GM04503 (cell line): Measurements from ENCODE around the gene MRM1.

Source experiments
- DNase-seq: peaks from one replicate; pipeline ENCODE4 v3.0.0-alpha.2; 2012; ENCODE audit warnings: low read depth

Gene MRM1, protein sequence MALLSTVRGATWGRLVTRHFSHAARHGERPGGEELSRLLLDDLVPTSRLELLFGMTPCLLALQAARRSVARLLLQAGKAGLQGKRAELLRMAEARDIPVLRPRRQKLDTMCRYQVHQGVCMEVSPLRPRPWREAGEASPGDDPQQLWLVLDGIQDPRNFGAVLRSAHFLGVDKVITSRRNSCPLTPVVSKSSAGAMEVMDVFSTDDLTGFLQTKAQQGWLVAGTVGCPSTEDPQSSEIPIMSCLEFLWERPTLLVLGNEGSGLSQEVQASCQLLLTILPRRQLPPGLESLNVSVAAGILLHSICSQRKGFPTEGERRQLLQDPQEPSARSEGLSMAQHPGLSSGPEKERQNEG

DNA sequence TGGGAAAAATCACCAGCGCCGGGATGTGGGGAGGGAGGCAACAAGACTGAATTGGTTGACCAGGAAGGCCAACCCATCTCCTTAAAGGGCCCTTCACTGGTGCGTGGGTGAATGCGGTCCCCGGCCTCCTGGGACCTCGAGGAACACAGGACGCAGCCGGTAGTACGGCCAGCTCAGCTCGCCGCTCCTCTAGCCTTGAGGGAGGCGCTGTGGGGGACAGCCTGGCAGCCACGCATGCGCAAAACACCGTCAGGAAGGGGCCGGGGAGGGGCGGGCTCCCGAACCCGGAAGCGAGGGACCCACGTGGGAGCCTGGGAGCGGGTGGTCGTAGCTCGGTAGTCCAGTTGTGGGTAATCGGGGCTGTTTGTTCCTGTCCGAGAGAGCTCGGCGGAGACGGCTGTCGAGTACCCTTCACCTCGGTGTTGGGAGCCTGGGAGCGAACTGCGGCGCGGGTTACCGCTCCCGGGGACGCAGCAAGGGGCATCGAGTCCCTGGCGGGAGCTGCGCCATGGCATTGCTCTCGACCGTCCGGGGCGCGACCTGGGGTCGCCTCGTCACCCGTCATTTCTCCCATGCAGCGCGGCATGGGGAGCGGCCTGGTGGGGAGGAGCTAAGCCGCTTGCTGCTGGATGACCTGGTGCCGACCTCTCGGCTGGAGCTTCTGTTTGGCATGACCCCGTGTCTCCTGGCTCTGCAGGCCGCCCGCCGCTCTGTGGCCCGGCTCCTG is at the start of gene MRM1:
Gene MRM1 (plus strand): TSS at position 281 of the 727 bp plus-strand sequence. CDS start 228 bp downstream, at position 509.
- DNase-seq, result peak; percentile 52

DNA sequence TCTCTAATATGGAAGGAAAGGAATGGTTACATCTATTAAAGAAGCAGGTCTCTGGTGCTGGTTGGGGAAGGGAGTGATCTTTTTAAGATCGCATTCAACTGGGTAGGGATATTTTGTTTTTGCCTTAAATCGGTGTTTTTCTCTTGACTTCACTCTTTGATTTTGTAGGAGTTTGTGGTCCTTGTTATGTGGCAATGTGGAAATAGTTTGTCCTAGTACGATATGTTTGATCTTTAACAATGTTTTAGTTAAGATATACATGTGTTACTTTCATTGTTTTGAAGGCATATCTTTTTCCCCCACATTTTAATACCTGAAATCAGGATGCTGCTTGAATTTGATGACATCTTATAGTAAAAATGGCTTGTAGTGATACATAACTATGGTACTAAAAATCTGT is 47.9 kb upstream of the MRM1 start:
- no peak for DNase-seq

DNA sequence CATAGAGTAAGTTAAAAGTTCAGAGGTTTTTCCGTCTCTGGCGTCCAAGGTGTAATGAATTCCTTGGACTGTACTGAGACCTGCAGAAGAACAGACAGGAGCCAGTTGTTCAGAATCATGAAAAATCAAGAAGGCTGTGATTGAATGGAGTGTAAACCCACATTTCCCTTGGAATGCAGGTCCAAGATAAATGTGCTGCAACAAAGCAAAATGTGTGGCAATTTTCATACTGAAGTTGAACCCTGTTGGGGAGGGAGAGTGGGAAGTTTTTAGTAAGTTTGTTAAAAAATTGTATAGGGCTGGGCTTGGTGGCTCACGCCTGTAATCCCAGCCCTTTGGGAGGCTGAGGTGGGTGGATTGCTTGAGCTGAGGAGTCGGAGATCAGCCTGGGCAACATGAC is 35.3 kb upstream of the MRM1 start:
- no peak for DNase-seq

DNA sequence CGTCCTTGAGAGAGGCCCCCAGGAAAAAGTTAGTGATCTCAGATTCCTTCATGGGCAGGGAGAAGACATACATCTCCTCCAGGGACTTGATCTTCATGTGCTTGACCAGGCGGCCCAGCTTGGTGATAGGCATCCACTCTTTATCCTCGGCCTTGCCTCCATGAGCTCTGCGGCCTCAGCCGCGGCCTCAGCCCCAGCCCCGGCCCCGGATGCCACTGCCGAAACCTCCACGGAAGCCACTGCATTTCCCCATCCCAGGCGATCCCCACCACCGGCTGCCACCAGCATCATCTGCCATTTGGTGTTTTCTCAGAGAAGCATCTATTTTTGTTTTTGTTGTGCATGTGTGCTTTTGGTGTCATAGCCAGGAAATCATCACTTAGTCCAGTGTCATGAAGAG is 26.4 kb upstream of the MRM1 start:
- DNase-seq, result no peak

DNA sequence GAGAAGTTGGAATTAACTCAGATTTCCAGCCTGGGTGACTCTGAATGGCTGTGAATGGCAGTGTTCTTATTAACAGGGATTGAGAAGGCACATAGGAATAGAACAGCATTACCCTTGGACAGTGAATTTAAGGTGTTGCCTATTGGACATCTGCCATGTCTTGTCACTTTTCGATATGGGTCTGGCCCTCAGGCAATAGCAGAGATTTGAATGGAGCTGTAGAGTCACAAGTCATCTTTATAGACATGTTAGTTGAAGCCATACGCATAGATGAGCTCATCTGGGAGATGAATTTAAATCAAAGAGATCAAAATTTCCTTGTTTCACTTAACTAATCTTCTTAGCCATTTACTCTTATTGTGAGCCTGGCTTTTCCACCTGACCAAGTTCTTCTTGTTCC is 24.6 kb upstream of the MRM1 start:
- no peak for DNase-seq

DNA sequence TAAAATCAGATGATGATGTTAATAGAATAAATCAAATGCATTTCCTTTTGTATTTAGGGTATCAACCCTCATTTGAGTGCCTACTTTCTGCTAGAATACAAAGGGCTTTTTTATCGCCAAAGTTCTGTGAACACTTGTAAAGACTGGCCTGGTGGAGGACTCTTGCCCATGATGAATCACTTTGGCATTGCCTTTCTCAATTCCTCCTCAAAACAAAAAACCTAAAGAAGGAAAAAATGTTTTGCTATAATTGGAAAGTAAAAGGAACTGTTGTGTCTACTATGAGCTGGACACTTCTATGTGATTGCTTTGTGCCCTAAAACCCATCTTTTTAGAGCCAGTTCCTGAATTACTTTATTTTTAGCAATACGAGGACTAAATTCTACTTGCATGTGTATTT is 22.7 kb upstream of the MRM1 start:
- DNase-seq, result peak; percentile 11

DNA sequence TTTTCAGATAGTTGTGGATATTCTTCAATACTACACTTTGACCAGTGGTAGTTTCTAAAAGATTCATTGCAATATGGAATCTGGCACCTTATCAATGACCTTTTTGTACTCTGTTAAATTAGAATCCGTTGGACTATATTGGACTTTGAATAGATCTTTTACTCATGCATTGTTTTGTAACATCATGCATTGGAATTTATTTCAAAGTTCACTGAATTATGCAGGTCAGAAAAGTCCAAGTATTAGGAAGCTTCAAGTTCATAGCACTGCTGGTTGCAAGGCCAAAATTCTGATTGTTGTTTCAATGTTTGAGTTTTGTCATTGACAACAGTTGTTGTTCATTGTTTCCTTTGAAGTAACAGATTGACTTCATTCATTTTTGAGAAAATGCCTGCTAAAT is 17.6 kb upstream of the MRM1 start:
- no peak for DNase-seq

DNA sequence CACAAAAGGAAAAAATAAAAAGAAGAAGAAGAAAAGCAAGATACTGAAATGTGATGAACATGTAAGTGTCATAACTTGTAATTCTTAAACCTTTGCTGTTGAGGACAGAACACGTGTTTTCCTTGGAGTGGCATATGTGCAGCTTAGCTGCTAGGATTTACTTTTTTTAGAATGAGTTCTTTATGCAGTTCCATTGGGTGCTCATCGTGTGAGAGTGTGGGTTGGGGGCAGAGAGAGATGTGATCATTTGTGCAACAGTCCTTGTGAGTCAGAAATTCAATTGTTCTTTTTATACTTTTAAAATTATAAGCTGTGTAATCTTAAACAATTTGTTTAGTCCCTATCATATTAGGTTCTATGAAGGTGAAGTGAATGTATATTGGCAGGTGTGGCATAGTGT is 15.2 kb upstream of the MRM1 start:
- DNase-seq, result no peak

DNA sequence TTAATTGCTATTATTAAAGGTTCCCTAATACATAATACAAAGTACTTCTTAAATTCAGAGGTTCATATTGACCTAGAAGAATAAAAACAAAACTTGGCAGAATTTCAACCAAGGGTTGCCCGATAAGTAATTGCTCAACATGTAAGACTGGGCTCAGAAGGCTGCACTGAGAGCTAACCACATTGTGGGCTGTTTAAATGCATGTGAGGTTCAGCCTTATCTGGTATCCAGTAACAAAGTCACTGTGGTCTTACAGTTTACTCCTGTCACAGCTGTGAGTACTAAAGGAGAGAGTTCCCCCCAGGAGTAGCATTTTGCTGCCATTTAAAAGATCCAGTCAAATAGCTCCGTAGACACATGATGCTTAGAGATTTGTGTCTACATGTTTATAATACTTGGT is 11.3 kb upstream of the MRM1 start:
- no peak for DNase-seq

DNA sequence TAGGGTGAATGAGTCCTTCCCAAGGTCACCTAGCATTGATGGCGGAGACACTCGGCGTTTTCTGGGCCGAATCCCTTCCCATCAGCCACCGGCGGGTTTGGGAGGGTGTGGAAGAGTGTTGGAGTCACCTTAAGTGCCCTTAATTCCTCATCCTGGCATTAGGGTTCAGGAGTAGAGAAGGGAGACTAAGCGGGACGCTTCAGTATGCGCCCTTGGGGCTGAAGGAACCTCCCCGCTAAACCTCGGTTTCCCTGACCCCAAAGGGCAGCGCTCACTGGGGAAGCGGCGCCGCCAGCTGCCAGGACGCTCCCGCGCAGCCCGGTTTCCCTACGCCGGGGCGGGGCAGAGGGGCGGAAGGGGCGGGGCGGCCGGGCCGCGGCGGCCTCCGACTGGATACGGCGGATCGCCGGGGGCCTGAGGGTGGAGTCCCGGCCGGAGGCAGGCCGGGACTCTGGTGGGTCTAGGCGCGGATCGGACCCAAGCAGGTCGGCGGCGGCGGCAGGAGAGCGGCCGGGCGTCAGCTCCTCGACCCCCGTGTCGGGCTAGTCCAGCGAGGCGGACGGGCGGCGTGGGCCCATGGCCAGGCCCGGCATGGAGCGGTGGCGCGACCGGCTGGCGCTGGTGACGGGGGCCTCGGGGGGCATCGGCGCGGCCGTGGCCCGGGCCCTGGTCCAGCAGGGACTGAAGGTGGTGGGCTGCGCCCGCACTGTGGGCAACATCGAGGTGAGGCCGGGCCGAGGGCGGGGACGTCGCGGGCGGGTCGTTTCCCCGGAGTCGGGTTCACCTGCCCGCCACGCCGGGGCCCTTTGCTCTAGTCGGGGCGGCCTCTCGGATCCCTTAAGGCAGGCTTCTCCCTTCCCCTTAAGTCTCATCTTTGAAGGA is 9.7 kb upstream of the MRM1 start, which contains the start of gene DHRS11:
Gene DHRS11 (plus strand): TSS at position 446 of the 882 bp plus-strand sequence. CDS start 131 bp downstream, at position 577.
- DNase-seq, result no peak

DNA sequence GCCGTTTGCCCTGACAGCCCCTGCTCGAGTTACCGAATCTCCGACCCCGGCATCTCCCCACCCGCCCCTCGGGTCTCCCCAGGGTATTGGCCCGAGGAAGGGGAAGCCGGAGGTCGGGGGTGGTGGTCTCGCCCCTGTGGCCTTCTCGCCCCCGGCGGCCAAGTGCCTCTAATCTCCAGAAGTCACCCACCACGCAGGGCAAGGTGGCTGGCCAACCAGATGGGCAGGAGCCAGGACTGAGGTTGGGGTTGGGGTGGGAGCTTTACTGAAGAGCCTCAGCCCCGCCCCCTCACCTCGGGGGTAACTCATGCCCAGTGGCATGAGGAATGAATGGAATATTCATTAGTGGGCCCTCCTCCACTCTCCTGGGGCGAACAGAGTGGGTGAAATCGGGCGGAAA is 9.1 kb upstream of the MRM1 start:
- no peak for DNase-seq

DNA sequence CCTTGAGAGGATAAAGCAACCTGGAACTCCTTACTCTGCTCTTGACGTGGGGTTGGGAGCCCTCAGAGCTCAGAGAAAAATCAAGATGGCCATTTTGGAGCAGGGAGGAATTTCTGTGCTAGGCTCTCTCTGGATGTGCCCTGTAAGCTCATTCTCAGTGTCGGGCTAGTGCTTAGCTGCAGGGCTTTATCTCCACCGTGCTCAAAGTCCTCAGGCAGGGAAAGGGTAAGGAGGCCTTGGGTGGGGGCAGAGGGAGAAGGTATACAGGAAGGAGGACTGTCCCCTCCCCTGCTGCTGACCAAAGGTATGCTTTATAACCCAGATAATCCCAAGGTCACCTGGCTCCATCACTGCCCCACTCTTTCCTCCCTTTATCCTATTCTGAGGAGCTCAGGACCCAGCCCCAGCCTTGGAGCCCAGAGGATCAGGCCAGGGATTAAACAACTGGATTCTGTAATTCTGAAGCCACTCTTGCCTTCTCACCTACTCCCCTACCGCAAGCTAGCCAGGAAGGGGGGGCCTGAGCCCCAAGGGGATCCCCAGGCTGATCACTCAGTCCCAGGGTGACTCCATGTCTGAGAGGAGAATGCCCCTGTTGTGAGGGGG is 8.6 kb upstream of the MRM1 start:
- no peak for DNase-seq

DNA sequence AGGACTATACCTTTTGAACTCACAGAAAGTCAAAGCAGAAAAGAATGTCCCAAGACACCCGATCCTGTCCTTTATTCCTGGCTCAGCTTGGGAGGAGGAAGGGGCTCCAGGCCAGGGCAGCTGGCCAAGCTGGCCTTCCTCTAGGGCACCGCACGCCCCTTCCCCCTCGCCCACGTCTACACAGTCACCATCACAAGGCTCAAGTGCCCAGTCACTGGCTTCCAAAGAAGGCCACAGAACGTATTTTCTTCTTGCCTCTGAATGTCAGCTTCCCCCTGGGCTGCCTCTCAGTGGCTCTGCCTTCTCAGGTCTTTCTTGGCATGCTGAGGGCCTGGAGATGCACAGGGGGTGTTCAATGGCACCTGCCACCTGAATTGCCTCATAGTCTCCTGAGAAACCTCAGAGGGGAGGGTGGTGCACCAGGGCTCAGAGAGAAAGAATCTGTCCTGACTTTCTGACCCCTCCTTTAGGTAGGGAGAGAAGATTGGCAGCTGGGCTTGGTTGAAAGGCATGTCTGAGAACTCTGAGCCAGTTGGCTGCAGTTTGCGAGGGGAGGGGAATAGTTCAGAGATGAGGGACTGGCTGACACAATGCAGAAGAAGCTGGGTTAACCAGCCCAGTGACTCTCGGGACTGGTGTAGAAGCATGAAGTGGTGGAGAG is 7.6 kb upstream of the MRM1 start:
- DNase-seq, result no peak

DNA sequence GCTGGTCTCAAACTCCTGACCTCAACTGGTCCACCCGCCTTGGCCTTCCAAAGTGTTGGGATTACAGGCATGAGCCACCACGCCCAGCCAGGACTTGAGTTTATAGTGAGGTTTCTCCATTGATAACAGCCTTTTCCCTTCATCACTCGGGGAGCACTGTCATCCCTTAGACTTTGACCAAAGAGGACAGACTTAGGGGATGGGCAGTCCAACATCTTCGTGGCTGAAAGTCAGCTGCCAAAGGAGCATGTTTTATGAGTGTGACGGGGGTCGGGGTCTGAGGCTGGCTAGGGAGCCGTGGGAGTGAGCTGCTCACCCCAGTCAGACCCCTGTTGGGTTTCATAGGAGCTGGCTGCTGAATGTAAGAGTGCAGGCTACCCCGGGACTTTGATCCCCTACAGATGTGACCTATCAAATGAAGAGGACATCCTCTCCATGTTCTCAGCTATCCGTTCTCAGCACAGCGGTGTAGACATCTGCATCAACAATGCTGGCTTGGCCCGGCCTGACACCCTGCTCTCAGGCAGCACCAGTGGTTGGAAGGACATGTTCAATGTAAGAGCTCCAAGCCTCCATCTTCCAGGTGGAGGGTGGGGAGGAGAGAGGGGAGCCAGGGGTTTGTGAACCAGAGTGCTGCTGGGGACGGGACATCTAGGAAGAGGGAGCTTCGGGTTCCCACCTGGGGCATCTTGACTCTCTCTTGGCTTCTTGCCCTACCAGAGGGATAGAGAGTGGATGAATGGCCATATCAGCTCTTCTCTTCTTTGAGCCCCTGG is 6.6 kb upstream of the MRM1 start:
- no peak for DNase-seq

DNA sequence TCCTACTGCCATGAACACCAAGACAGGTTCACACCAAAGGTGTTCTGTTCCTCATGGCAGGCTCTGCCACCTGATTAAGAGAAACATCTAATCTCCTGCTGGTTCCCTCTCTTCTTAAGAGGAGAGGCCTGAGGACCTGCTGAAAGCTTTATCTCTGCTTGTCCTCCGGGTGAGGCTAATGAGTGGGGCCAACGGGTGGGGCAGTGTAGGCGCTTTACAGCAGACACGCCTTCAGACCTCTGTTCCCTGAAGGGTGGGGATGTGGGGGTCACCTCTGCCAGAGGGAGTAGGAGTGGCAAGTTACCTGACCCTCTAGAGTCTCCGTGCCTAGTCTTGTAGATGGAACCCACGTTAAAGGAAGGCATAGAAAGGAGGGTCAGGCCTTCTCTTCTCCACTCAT is 4.2 kb upstream of the MRM1 start:
- no peak for DNase-seq

DNA sequence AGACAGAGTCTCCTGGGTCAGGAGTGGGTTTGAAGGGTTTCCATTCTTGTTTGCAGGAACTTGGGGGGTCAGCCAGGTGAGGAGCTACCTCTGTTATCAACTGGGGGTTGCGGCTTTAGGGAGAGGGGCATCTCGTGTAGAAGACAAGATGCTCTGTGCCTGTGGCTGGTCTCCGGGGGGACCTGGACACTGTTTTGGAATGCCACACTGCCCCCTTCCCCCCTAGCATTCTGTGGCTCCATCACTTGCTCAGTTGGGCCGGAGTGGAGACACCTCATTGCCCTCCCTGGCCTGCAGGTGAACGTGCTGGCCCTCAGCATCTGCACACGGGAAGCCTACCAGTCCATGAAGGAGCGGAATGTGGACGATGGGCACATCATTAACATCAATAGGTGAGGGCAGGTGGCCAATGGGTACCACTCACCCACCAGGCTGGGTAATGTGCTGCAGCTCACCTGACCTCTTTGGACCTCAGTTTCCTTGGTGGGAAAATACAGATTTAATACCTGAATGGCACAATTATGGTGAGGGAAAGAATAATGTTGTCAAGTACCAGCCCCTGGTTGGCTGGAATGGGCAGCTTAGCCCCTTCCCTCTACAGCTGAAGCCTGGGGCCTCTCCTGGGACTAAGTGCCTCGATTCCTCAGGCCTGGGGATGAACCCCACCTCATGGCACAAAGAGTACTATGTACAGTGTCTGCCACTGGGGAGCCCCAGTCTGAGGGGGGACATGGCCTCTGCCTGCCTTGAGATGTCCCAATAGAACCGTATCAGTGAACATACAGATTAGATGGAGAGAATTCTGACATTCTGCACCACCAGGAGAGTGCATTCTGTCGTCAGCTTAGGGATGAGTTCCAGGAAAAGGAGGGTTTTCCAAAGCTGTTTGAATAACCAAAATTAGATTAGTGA is 3.3 kb upstream of the MRM1 start:
- DNase-seq, result no peak

DNA sequence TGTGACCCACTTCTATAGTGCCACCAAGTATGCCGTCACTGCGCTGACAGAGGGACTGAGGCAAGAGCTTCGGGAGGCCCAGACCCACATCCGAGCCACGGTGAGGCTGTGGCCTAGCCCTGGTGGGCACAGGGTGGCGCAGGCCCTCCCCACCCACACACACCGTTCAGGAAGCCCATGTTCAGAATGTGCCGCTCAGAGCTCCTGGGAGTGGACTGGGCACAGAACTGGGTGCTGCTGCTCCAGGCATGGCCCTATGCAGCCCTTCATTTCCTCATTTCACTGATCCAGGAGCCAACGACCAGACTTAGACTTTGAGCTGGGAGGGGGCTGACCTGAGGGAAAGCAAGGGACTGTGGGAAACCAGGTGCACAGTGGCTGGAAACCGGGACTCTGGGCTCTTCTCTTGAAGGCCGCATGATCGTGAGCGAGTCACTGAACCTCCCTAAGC is 2.4 kb upstream of the MRM1 start:
- no peak for DNase-seq

DNA sequence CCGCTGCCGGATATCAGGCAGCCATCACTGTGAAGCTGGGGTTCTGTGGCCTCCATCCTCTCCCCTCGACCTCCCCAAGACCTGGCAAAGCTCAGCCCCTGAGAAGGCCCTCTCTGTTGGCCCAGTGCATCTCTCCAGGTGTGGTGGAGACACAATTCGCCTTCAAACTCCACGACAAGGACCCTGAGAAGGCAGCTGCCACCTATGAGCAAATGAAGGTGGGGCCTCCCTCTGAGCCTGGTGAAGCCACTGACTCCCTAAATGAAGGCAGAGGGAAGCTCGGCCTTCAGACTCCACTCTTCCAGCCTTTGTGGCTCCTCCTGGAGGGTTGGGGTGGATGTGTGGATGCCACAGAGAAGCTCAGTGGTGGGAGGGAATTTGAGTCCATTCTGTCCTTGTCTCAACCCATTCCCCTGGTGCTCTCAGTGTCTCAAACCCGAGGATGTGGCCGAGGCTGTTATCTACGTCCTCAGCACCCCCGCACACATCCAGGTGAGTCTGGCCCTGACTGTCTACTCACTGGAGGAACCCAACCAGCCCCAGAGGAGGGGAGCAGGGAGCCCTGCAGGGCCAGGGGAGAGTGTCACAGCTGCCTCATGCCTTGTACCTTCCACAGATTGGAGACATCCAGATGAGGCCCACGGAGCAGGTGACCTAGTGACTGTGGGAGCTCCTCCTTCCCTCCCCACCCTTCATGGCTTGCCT is 1.7 kb upstream of the MRM1 start:
- DNase-seq, result no peak

DNA sequence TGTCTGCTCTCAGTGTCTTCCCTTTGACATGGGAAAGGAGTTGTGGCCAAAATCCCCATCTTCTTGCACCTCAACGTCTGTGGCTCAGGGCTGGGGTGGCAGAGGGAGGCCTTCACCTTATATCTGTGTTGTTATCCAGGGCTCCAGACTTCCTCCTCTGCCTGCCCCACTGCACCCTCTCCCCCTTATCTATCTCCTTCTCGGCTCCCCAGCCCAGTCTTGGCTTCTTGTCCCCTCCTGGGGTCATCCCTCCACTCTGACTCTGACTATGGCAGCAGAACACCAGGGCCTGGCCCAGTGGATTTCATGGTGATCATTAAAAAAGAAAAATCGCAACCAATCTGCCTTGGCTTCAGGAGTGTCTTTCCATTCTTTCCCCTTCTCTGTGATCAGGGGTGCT is 918 bp upstream of the MRM1 start:
- DNase-seq, result no peak
